Measurements from ENCODE around the gene NUP58. TPM values are rescaled to one million over a fixed set of nuclear protein-coding genes. Genes with fewer than 3 reads are reported as not detected.

NUP58 gene, protein sequence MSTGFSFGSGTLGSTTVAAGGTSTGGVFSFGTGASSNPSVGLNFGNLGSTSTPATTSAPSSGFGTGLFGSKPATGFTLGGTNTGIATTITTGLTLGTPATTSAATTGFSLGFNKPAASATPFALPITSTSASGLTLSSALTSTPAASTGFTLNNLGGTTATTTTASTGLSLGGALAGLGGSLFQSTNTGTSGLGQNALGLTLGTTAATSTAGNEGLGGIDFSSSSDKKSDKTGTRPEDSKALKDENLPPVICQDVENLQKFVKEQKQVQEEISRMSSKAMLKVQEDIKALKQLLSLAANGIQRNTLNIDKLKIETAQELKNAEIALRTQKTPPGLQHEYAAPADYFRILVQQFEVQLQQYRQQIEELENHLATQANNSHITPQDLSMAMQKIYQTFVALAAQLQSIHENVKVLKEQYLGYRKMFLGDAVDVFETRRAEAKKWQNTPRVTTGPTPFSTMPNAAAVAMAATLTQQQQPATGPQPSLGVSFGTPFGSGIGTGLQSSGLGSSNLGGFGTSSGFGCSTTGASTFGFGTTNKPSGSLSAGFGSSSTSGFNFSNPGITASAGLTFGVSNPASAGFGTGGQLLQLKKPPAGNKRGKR
- total RNA-seq = 33.4 and 59.6 TPM in 2 replicates

DNA sequence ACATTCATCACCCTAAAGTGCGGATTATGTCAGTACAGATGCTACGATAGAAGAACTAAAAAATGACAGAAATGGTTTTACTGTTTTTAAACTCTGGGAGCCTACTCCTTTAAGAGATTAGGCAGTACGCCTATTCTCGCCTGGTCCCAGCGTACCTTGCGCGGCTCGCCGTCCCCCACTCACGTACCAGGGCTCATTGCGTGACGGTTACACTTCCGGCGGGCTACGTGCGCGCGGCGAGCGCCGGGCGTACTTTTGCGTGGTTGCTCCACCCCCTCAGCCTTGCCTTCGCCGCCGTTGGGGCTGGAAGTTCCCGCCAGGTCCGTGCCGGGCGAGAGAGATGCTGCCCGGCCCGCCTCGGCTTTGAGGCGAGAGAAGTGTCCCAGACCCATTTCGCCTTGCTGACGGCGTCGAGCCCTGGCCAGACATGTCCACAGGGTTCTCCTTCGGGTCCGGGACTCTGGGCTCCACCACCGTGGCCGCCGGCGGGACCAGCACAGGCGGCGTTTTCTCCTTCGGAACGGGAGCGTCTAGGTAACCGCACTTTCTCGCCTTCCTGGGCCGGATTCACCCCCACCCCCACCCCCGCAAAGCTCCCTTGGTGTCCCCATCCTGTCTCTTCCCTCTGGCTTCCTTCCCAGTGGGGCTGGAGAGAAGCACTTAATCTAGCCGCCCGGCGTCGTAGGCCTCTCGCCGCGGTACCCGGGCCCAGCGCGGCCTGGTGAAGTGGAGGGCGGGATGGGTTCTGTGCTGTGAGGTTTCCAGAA, at the start of gene NUP58:
Gene NUP58, plus strand, starts transcription at position 279 of the 767 bp plus-strand sequence. Its CDS starts 149 bp downstream, at position 428.

DNA sequence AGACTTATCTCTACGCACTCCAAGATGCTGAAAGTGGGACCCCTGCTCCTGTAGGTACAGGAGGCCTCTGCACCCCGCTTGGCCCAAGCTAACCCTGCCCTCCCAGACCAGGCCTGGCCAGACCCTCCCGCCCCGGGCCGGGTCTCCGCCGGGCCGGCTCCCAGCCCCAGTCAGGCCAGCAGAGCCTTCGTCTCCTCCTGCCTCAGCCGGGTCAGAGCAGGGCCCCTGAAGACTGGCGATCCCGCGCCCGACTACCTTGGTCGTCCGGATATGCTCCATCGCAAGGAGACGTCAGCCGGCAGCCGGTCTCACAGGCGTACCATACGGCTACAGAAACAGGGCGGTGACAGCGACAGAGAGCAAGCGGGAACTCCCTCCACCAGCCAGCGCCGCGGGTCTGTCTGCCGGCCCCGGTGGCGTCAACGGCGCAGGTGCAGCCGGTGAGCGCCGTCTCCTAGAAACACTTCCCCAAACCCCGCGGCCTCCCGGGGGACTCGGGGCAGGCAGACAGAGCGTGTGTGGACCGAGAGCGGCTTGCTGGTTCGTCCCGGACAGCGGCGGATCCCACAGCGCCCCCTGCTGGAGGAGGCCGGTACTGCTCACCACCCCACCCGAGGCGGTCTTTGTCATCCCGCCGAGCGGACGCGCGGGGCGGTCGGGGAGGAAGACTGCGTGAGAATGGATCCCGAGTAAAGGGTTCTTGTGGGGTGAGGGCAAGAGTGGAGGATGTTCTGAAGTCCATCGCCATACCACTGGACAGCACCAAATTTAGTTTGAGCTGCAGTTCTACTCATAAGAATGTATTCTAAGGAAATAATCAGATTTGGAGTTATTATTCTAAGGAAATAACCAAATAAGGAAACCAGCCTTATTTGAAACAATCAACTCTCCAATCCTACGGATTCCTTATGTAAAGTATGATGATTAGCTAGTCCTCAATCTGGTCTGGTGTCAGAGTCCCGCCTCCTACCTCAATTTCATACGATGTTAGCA, 14.2 kb upstream of the NUP58 start, which contains the start of gene MTMR6:
Gene MTMR6, minus strand, starts transcription at position 520 of the 993 bp plus-strand sequence. Its CDS starts 241 bp downstream, at position 279.

DNA sequence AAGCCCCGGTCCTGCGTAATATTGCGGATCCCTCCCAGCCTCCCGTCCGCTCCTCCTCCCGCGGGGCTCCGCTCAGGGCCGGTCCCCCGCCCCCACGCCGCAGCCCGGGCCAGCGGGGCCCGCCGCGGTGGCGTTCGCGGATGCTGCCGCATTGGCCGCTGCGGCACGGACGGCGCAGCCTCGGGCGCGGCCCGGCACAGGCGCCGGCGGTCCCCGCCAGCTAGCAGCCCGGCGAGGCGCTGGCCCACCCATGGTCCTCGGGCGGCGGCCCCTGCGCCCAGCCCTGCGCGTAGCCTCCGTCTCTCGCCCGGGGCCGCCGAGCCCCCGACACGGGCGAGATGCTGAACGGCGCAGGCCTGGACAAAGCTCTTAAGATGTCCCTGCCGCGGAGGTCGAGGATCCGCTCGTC, 70.5 kb downstream of the NUP58 start, which contains the start of gene ATP8A2:
Gene ATP8A2, plus strand, starts transcription at position 100 of the 409 bp plus-strand sequence. Its CDS starts 239 bp downstream, at position 339.

Other genes starting within 250 kb of the NUP58 start
- under 0.01 and 0.22 TPM in 2 replicates for gene PABPC3, start 205.5 kb upstream of the NUP58 start, total RNA-seq
- under 0.01 and 0.43 TPM in 2 replicates for gene AMER2, start 129.3 kb upstream of the NUP58 start, total RNA-seq
- gene MTMR6, start 14.1 kb upstream of the NUP58 start, total RNA-seq = 9.8 and 17.6 TPM in 2 replicates
- 0.39 and 0.76 TPM in 2 replicates for gene ATP8A2, start 70.3 kb downstream of the NUP58 start, total RNA-seq

All from placental epithelial cell (primary cell).